DOHH2 (cell line): Measurements from ENCODE around the gene EEIG2.
"Not testable (repeated sequence)": the region's sequence is repeated elsewhere in the genome, so short reads cannot be mapped to it uniquely, and the experiment has no call there.

Experiments
- H3F3A ChIP-seq: fragments of 200-600 bp; sonication (generic), shearing (Covaris generic); 2 replicates; pipeline ENCODE4 v1.6.0; 2016; ENCODE audit warnings: antibody characterized with exemption, mild to moderate bottlenecking; ENCODE audit not compliant: control insufficient read depth, insufficient read depth
- H3K27ac ChIP-seq: fragments of 200-600 bp; sonication (generic); 2 replicates; pipeline ENCODE4 v1.5.1; 2014; ENCODE audit warnings: low read depth, mild to moderate bottlenecking, low read length, moderate library complexity
- H3K27me3 ChIP-seq: fragments of 200-600 bp; sonication (generic); 2 replicates; pipeline ENCODE4 v1.6.1; 2014; ENCODE audit warnings: mild to moderate bottlenecking, low read length, mixed read lengths; ENCODE audit not compliant: control insufficient read depth
- H3K36me3 ChIP-seq: fragments of 200-600 bp; sonication (generic); 2 replicates; pipeline ENCODE4 v1.6.1; 2014; ENCODE audit warnings: mild to moderate bottlenecking, low read length, moderate library complexity, mixed read lengths; ENCODE audit not compliant: control insufficient read depth
- H3K4me1 ChIP-seq: fragments of 200-600 bp; sonication (generic); 2 replicates; pipeline ENCODE4 v1.6.1; 2014; ENCODE audit warnings: mild to moderate bottlenecking, low read length, mixed read lengths; ENCODE audit not compliant: control insufficient read depth
- H3K4me2 ChIP-seq: fragments of 200-600 bp; sonication (generic); 2 replicates; pipeline ENCODE4 v1.6.0; 2014; ENCODE audit warnings: mild to moderate bottlenecking, low read length, moderate library complexity
- H3K4me3 ChIP-seq: fragments of 200-600 bp; sonication (generic); 2 replicates; pipeline ENCODE4 v1.5.1; 2014; ENCODE audit warnings: mild to moderate bottlenecking, low read length, mixed read lengths
- H3K79me2 ChIP-seq: fragments of 200-600 bp; sonication (generic); 2 replicates; pipeline ENCODE4 v1.6.1; 2014; ENCODE audit warnings: mild to moderate bottlenecking, low read length, mixed read lengths; ENCODE audit not compliant: control insufficient read depth
- H3K9me2 ChIP-seq: fragments of 200-600 bp; sonication (generic); replicated peaks from 2 replicates; pipeline ENCODE4 v1.6.1; 2014; ENCODE audit warnings: mild to moderate bottlenecking, low read length, mixed read lengths; ENCODE audit not compliant: control insufficient read depth
- H3K9me3 ChIP-seq: fragments of 200-600 bp; sonication (generic); 2 replicates; pipeline ENCODE4 v1.6.1; 2014; ENCODE audit warnings: antibody characterized with exemption, low read length, mixed read lengths; ENCODE audit not compliant: control insufficient read depth, insufficient read depth
- H4K20me1 ChIP-seq: fragments of 200-600 bp; sonication (generic); 2 replicates; pipeline ENCODE4 v1.6.0; 2014; ENCODE audit warnings: low read depth, mild to moderate bottlenecking, antibody characterized with exemption, low read length, moderate library complexity; ENCODE audit not compliant: control insufficient read depth, insufficient read depth
- EZH2phosphoT487 ChIP-seq: fragments of 200-600 bp; sonication (generic); IDR thresholded peaks from 2 replicates; pipeline ENCODE4 v1.6.1; 2017; ENCODE audit warnings: borderline replicate concordance, mild to moderate bottlenecking, antibody characterized with exemption, low read length, moderate library complexity, mixed read lengths
- TF ChIP-seq, protein P1 (sequence below): fragments of 200-600 bp; sonication (generic); IDR thresholded peaks from one replicate; pipeline ENCODE4 v1.5.1; 2014; ENCODE audit warnings: antibody characterized with exemption, mild to moderate bottlenecking, low read depth, low read length; ENCODE audit not compliant: poor library complexity, severe bottlenecking

Gene EEIG2

GRCh38 chr1:108537976-108538375, 21.9 kb upstream of the EEIG2 start:
- Histone ChIP-seq H3F3A (no peaks in the 10 kb centered on the region), H3K36me3 (no peaks in the 10 kb centered on the region), H3K79me2 (no peaks in the 10 kb centered on the region), H3K4me3 (no peak overlapping the region), H3K9me3 (no peaks in the 10 kb centered on the region), H3K27ac (no peak overlapping the region), H3K4me2 (no peak overlapping the region), H4K20me1 (no peaks in the 10 kb centered on the region), H3K9me2 (no peaks in the 10 kb centered on the region), H3K27me3 (no peaks in the 10 kb centered on the region), H3K4me1 (peaks cover 10% of the 10 kb centered on the region)
- TF ChIP-seq EZH2phosphoT487, result no peak
- TF ChIP-seq, protein P1, sequence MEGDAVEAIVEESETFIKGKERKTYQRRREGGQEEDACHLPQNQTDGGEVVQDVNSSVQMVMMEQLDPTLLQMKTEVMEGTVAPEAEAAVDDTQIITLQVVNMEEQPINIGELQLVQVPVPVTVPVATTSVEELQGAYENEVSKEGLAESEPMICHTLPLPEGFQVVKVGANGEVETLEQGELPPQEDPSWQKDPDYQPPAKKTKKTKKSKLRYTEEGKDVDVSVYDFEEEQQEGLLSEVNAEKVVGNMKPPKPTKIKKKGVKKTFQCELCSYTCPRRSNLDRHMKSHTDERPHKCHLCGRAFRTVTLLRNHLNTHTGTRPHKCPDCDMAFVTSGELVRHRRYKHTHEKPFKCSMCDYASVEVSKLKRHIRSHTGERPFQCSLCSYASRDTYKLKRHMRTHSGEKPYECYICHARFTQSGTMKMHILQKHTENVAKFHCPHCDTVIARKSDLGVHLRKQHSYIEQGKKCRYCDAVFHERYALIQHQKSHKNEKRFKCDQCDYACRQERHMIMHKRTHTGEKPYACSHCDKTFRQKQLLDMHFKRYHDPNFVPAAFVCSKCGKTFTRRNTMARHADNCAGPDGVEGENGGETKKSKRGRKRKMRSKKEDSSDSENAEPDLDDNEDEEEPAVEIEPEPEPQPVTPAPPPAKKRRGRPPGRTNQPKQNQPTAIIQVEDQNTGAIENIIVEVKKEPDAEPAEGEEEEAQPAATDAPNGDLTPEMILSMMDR, result no peak

GRCh38 chr1:108540977-108541376, 18.9 kb upstream of the EEIG2 start:
- H3F3A ChIP-seq, result no peaks in the 10 kb centered on the region
- peaks cover 10% of the 10 kb centered on the region for H3K4me1 ChIP-seq
- no peaks in the 10 kb centered on the region for H3K9me2 ChIP-seq
- H3K4me3 ChIP-seq, result no peak overlapping the region
- no peaks in the 10 kb centered on the region for H3K36me3 ChIP-seq
- TF ChIP-seq, protein P1, result no peak
- no peak for TF ChIP-seq EZH2phosphoT487
- no peaks in the 10 kb centered on the region for H3K79me2 ChIP-seq
- H3K9me3 ChIP-seq, result no peaks in the 10 kb centered on the region
- H3K27me3 ChIP-seq, result no peaks in the 10 kb centered on the region
- H4K20me1 ChIP-seq, result no peaks in the 10 kb centered on the region
- H3K4me2 ChIP-seq, result no peak overlapping the region
- no peak overlapping the region for H3K27ac ChIP-seq

- H3K4me2 ChIP-seq, result no peak overlapping the region
- H3K4me3 ChIP-seq, result no peak overlapping the region
- H4K20me1 ChIP-seq, result no peaks in the 10 kb centered on the region
- no peak for TF ChIP-seq EZH2phosphoT487
- TF ChIP-seq, protein P1, result no peak
- no peaks in the 10 kb centered on the region for H3K27me3 ChIP-seq
- H3K9me2 ChIP-seq, result no peaks in the 10 kb centered on the region
- no peaks in the 10 kb centered on the region for H3K79me2 ChIP-seq
- H3K27ac ChIP-seq, result no peak overlapping the region
- no peaks in the 10 kb centered on the region for H3K9me3 ChIP-seq
- no peaks in the 10 kb centered on the region for H3K36me3 ChIP-seq
- no peaks in the 10 kb centered on the region for H3F3A ChIP-seq
- peaks cover 10% of the 10 kb centered on the region for H3K4me1 ChIP-seq
Measured at GRCh38 chr1:108541861-108542260, 18.0 kb upstream of the EEIG2 start.

- not testable (repeated sequence) for H3K9me3 ChIP-seq, H3K27ac ChIP-seq, H3K36me3 ChIP-seq, H4K20me1 ChIP-seq, H3F3A ChIP-seq, H3K27me3 ChIP-seq, H3K4me1 ChIP-seq, H3K9me2 ChIP-seq, H3K4me3 ChIP-seq, H3K79me2 ChIP-seq, H3K4me2 ChIP-seq
Measured at GRCh38 chr1:108547493-108547892, 12.4 kb upstream of the EEIG2 start.
